Activated naive CD4-positive, alpha-beta T cell treated with Interleukin-2 at 50 U/mL for 16 hours (primary cell): ENCODE results near the gene TNIP1.

Experiments
- DNase-seq: peaks from one replicate; pipeline ENCODE4 v3.0.0-alpha.2; 2020

TNIP1 gene

GRCh38 chr5:151105561-151105960, 24.7 kb upstream of the TNIP1 start:
- no peak for DNase-seq

- DNase-seq: no peak
Measured at GRCh38 chr5:151104795-151105194, 24.0 kb upstream of the TNIP1 start.

GRCh38 chr5:151101746-151102145, 20.9 kb upstream of the TNIP1 start:
- no peak for DNase-seq

- no peak for DNase-seq
Measured at GRCh38 chr5:151101151-151101550, 20.3 kb upstream of the TNIP1 start.

- no peak for DNase-seq
Measured at GRCh38 chr5:151100681-151101080, 19.8 kb upstream of the TNIP1 start.

- DNase-seq: no peak
Measured at GRCh38 chr5:151098768-151099121, 17.9 kb upstream of the TNIP1 start.

- DNase-seq: peak; percentile 37
Measured at GRCh38 chr5:151097820-151098767, 17.3 kb upstream of the TNIP1 start.

- DNase-seq: no peak
Measured at GRCh38 chr5:151097061-151097460, 16.2 kb upstream of the TNIP1 start.

GRCh38 chr5:151096001-151096373, 15.2 kb upstream of the TNIP1 start:
- DNase-seq: no peak

- no peak for DNase-seq
Measured at GRCh38 chr5:151095341-151096000, 14.6 kb upstream of the TNIP1 start.

- no peak for DNase-seq
Measured at GRCh38 chr5:151094852-151095245, 14.0 kb upstream of the TNIP1 start.

- peak; percentile 71 for DNase-seq
Measured at GRCh38 chr5:151094030-151094851, 13.4 kb upstream of the TNIP1 start.

- no peak for DNase-seq
Measured at GRCh38 chr5:151093476-151093889, 12.6 kb upstream of the TNIP1 start.

GRCh38 chr5:151092762-151093161, 11.9 kb upstream of the TNIP1 start:
- no peak for DNase-seq

GRCh38 chr5:151089726-151090125, 8.9 kb upstream of the TNIP1 start:
- DNase-seq: no peak

- DNase-seq: no peak
Measured at GRCh38 chr5:151088986-151089385, 8.2 kb upstream of the TNIP1 start.

- no peak for DNase-seq
Measured at GRCh38 chr5:151087486-151087885, 6.7 kb upstream of the TNIP1 start.

- peak; percentile 77 for DNase-seq
Measured at GRCh38 chr5:151086905-151087360, 6.1 kb upstream of the TNIP1 start.

- DNase-seq: no peak
Measured at GRCh38 chr5:151086192-151086869, 5.5 kb upstream of the TNIP1 start.

- peak; percentile 62 for DNase-seq
Measured at GRCh38 chr5:151085517-151086041, 4.7 kb upstream of the TNIP1 start.

GRCh38 chr5:151084363-151084762, 3.5 kb upstream of the TNIP1 start:
- no peak for DNase-seq

- DNase-seq: peak; percentile 81
Measured at GRCh38 chr5:151083081-151083676, 2.3 kb upstream of the TNIP1 start.
